ENCODE data around the gene INPP4B. TPM values are rescaled to one million over a fixed set of nuclear protein-coding genes. Genes with fewer than 3 reads are reported as not detected.

The INPP4B gene
- total and polyA plus RNA-seq, 2 donors from 2014 or later = 2.6 to 18.9 TPM

GRCh38 chr4:142316025-142316424, 530.1 kb downstream of the INPP4B start:
- H3K36me3 ChIP-seq (ENCODE audit: control insufficient read depth in 2 of 3, insufficient read depth in 3 of 3, low read length in 3 of 3) = no peaks in the 10 kb centered on the region
- DNase-seq = no peak
- no peaks in the 10 kb centered on the region for H3K27me3 ChIP-seq (ENCODE audit: control insufficient read depth, insufficient read depth, low read length)
- no peaks in the 10 kb centered on the region for H3K9me3 ChIP-seq (ENCODE audit: control insufficient read depth in 2 of 3, insufficient read depth in 1 of 3, low read length in 3 of 3)
- H3K4me1 ChIP-seq (ENCODE audit: control insufficient read depth in 2 of 3, insufficient read depth in 2 of 3, low read depth in 1 of 3, low read length in 3 of 3) = peaks cover 0 to 2% (median 0%) of the 10 kb centered on the region in 3 donors
- intact Hi-C loops (cut with DNase I) = no loop called here
- no peak overlapping the region for H3K4me3 ChIP-seq (ENCODE audit: low read length in 3 of 3)
- no peak overlapping the region for H3K9ac ChIP-seq (ENCODE audit: low read length in 3 of 3)
- no peak for FAIRE-seq
- TF ChIP-seq CTCF (IDR thresholded peaks at IDR 0.05; ENCODE audit: borderline replicate concordance, extremely low read depth, insufficient read depth) = no peak
- H3K27ac ChIP-seq (ENCODE audit: low read depth in 2 of 2, low read length in 2 of 2) = no peak overlapping the region

- no peaks in the 10 kb centered on the region for H3K27me3 ChIP-seq (ENCODE audit: control insufficient read depth, insufficient read depth, low read length)
- DNase-seq (peak in 3 of 5 donors; percentile 41 to 79 (median 72)), FAIRE-seq (no peak)
- intact Hi-C loops (cut with DNase I) = no loop called here
- no peaks in the 10 kb centered on the region for H3K36me3 ChIP-seq (ENCODE audit: control insufficient read depth in 2 of 3, insufficient read depth in 3 of 3, low read length in 3 of 3)
- H3K27ac ChIP-seq (ENCODE audit: low read depth in 2 of 2, low read length in 2 of 2) = no peak overlapping the region
- peak overlapping the region in 1 of 3 donors; percentile 4 for H3K4me3 ChIP-seq (ENCODE audit: low read length in 3 of 3)
- no peak for TF ChIP-seq CTCF (IDR thresholded peaks at IDR 0.05; ENCODE audit: borderline replicate concordance, extremely low read depth, insufficient read depth)
- peaks cover 0 to 2% (median 0%) of the 10 kb centered on the region in 3 donors for H3K4me1 ChIP-seq (ENCODE audit: control insufficient read depth in 2 of 3, insufficient read depth in 2 of 3, low read depth in 1 of 3, low read length in 3 of 3)
- H3K9me3 ChIP-seq (ENCODE audit: control insufficient read depth in 2 of 3, insufficient read depth in 1 of 3, low read length in 3 of 3) = no peaks in the 10 kb centered on the region
- H3K9ac ChIP-seq (ENCODE audit: low read length in 3 of 3) = no peak overlapping the region
Measured at GRCh38 chr4:142314686-142315085, 531.4 kb downstream of the INPP4B start.

GRCh38 chr4:142314247-142314646, 531.9 kb downstream of the INPP4B start:
- FAIRE-seq = no peak
- Histone ChIP-seq H3K4me1 (ENCODE audit: control insufficient read depth in 2 of 3, insufficient read depth in 2 of 3, low read depth in 1 of 3, low read length in 3 of 3) (peaks cover 0 to 2% (median 0%) of the 10 kb centered on the region in 3 donors), H3K9me3 (ENCODE audit: control insufficient read depth in 2 of 3, insufficient read depth in 1 of 3, low read length in 3 of 3) (no peaks in the 10 kb centered on the region), H3K27me3 (ENCODE audit: control insufficient read depth, insufficient read depth, low read length) (no peaks in the 10 kb centered on the region), H3K27ac (ENCODE audit: low read depth in 2 of 2, low read length in 2 of 2) (peak overlapping the region in 1 of 2 donors; percentile 62), H3K36me3 (ENCODE audit: control insufficient read depth in 2 of 3, insufficient read depth in 3 of 3, low read length in 3 of 3) (no peaks in the 10 kb centered on the region), H3K4me3 (ENCODE audit: low read length in 3 of 3) (peak overlapping the region in 1 of 3 donors; percentile 4), H3K9ac (ENCODE audit: low read length in 3 of 3) (no peak overlapping the region)
- intact Hi-C loops (cut with DNase I) = no loop called here
- no peak for DNase-seq
- TF ChIP-seq CTCF (IDR thresholded peaks at IDR 0.05; ENCODE audit: borderline replicate concordance, extremely low read depth, insufficient read depth) = no peak

GRCh38 chr4:142312391-142312790, 533.7 kb downstream of the INPP4B start:
- Histone ChIP-seq H3K4me3 (ENCODE audit: low read length in 3 of 3) (no peak overlapping the region), H3K9ac (ENCODE audit: low read length in 3 of 3) (no peak overlapping the region), H3K9me3 (ENCODE audit: control insufficient read depth in 2 of 3, insufficient read depth in 1 of 3, low read length in 3 of 3) (no peaks in the 10 kb centered on the region), H3K4me1 (ENCODE audit: control insufficient read depth in 2 of 3, insufficient read depth in 2 of 3, low read depth in 1 of 3, low read length in 3 of 3) (peaks cover 0 to 2% (median 0%) of the 10 kb centered on the region in 3 donors), H3K36me3 (ENCODE audit: control insufficient read depth in 2 of 3, insufficient read depth in 3 of 3, low read length in 3 of 3) (no peaks in the 10 kb centered on the region), H3K27ac (ENCODE audit: low read depth in 2 of 2, low read length in 2 of 2) (no peak overlapping the region), H3K27me3 (ENCODE audit: control insufficient read depth, insufficient read depth, low read length) (no peaks in the 10 kb centered on the region)
- TF ChIP-seq CTCF (IDR thresholded peaks at IDR 0.05; ENCODE audit: borderline replicate concordance, extremely low read depth, insufficient read depth) = no peak
- intact Hi-C loops (cut with DNase I) = no loop called here
- DNase-seq (no peak), FAIRE-seq (no peak)
